22Rv1 (cell line): ENCODE measurements around the gene SCTR.
A peak's percentile ranks its signal among the peaks of the same experiment; 100 is the strongest.

ENCODE experiments used
- H3K27ac ChIP-seq: fragments of 450-650 bp; 2 replicates; pipeline ENCODE4 v1.5.1; 2017
- CTCF ChIP-seq: fragments of 450-650 bp; IDR thresholded peaks from 2 replicates; pipeline ENCODE4 v1.5.1; 2017; ENCODE audit warnings: mild to moderate bottlenecking
- ZFX ChIP-seq: fragments of 450-650 bp; IDR thresholded peaks from 2 replicates; pipeline ENCODE4 v1.6.1; 2017; ENCODE audit warnings: antibody characterized with exemption, borderline replicate concordance

Gene SCTR

GRCh38 chr2:119477113-119477505 is 47.2 kb downstream of the SCTR start:
- TF ChIP-seq CTCF, result no peak
- TF ChIP-seq ZFX, result no peak
- no peak overlapping the region for H3K27ac ChIP-seq

- TF ChIP-seq CTCF (peak; percentile 83), ZFX (no peak)
- H3K27ac ChIP-seq, result no peak overlapping the region
These were observed 47.8 kb downstream of the SCTR start for GRCh38 chr2:119476301-119477112.

GRCh38 chr2:119475857-119476244 is 48.4 kb downstream of the SCTR start:
- H3K27ac ChIP-seq, result no peak overlapping the region
- TF ChIP-seq ZFX (no peak), CTCF (no peak)

DNA sequence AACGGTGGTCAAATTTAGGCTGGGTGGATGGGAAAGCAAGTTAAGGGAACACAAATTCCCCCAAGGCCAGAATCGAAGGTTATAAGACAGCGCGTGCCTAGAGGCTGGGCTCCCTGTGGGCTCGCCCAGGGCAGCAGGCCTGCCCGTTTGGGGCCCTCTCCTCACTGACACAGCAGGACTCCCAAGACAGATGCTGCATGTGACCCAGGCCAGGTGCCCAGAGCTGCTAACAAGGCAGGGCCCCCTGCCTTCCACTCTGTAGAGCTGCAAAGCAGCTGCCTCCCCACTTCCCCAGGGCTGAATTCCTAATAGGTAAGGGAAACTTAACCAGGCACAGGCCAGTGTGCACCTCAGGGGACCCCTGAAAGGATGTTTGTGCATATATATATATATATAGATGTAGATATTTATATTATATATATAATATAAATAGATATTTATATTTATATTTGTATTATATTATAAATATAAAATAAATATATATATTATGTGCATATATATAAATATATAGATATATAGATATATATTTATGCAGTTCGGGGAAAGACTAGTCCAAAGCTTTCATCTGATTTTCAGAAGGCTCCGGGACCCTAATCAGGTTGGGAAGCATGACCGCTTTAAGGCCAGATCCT is 48.9 kb downstream of the SCTR start:
- no peak for TF ChIP-seq CTCF
- TF ChIP-seq ZFX, result no peak
- H3K27ac ChIP-seq, result no peak overlapping the region

DNA sequence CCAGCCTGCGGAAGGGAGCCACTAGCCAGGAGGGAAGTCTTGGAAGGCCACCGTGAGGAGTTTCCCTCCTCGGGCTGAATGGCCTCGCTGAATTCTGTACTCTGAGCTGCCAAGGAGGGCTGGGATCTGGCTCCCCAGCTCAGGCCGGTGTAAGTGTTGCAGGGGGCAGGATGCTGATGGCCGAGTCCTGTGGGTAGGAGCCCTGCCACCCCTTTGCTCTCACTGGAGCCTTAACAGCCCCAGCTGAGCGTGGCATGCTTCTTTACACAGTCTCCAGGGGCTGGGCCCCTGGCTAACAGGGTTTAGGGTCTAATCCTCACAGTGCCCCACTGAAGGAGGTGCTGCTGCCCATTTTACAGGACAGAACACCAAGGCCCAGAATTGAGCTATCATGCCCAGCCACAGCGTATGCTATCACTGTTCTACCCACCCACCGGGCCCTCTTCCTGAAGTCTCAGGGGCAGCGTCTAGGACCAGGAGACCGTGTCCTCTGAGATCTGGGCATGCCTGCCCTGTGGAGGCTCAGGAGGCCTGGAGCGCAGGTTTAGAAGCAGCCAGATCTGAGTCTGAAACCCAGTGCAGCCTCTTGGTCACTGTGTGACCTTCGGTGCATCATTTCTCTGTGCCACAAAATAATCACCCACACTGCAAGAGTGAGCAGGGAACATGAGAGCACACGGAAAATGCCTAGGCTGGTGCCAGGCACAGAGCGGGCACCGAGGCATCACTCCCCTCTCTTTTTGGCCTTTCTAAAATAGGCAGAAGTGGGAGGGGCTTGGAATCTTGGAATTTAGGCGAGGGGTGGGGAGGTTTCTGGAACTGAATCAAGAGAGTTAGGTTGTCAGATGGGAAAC is 49.7 kb downstream of the SCTR start:
- TF ChIP-seq CTCF (no peak), ZFX (no peak)
- H3K27ac ChIP-seq, result no peak overlapping the region

DNA sequence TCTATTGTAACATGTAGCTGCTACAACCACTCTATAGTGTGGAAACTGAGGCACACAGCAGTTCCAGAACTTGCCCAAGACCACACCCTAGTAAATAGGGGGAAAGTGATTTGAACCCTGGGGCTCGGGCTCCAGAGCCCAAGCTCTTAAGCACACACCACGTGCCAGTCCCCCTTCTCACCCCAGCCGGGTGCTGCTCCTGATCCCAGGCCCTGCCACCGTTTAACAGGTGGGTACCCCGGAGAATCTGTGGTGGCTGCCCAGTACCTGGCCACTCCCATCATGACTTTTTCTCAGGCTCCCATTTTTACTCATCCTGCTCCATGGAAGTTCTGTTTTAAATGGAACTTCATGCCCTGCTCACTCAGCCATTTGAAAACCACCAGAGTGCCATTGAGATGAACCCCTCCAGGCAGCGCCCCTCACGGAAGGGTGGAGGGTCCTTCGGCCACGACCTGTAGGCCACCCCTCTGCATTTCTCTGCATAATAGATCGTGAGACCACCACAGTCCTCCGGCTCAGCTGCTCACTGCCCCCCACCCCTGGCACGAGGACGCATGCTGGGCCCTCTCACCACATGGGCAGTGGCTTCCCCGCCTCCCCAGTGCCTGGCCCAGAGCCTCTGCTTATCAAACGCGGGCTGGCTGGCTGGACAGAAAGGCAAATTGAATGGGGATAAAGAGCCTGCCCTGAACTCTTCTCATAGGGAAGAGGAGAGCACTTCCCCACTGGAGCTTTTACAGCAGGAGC is 50.5 kb downstream of the SCTR start:
- TF ChIP-seq CTCF, result no peak
- TF ChIP-seq ZFX, result no peak

More for the DNA sequence above, 50.5 kb downstream of the SCTR start:
- no peak overlapping the region for H3K27ac ChIP-seq
